Dendritic cell treated with granulocyte-macrophage colony-stimulating factor and Interleukin-4, amounts not matched to agents 40 ng/mL and 50 ng/mL, for 4 days (primary cell): ENCODE data around the gene FBN1.

Experiments
- H3K27ac Mint-ChIP-seq: one replicate; pipeline ENCODE4 v1.8.0; 2022; ENCODE audit warnings: mild to moderate bottlenecking, mixed read lengths
- H3K27me3 Mint-ChIP-seq: one replicate; pipeline ENCODE4 v1.8.0; 2022; ENCODE audit warnings: mild to moderate bottlenecking, mixed read lengths
- H3K36me3 Mint-ChIP-seq: one replicate; pipeline ENCODE4 v1.8.0; 2022; ENCODE audit warnings: low read depth, mixed read lengths
- H3K4me1 Mint-ChIP-seq: one replicate; pipeline ENCODE4 v1.8.0; 2022; ENCODE audit warnings: low read depth, mixed read lengths
- H3K4me3 Mint-ChIP-seq: one replicate; pipeline ENCODE4 v1.8.0; 2022; ENCODE audit warnings: mild to moderate bottlenecking, moderate library complexity, mixed read lengths
- H3K9me3 Mint-ChIP-seq: one replicate; pipeline ENCODE4 v1.8.0; 2022; ENCODE audit warnings: mixed read lengths
- intact Hi-C: fragments of 100-400 bp; cut with micrococcal nuclease; formaldehyde crosslinking; loops from one replicate; pipeline ENCODE4 v1.15.0; 2022

The FBN1 gene

DNA sequence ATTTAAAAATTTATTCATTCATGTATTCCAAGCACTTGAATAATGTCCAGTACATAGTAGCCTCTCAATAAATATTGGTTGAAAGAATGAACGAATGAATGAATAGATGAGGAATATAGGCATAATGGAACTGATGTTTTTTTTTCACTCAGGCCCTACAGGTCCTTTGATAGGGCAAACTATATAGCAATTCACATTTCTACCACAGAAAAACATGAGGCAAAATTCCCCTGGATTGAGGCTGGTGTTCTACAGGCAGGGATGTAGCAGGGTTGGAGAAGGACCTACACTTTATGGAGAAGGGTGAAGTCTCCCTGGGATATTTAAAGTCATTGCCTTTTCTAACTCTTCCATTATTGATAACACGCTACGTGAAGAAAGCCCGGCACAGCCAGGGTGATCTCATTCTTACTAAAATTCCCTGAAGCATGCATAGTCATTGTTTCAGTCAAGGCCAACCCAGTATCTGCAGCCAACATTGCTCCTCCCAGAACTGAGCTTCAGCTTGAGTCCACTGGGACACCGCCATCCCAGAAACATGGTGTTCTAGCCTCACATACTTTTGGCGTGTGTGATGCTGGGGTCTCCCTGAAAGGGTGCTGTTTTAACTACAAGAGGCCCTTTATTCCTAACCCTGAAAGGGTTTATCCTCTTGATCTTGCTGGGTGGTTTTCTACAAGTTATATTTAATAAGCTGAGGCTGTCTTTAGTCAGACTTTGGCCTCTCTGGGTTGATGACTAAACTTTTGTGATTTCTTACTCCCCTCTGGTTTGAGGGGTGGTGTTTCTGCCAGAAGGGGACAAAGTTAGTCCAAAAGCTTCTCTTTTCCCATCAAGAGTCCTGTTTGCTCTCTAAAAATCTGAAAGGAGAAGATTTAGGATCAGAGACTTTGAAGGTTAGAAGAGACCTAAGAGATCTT, 25.9 kb upstream of the FBN1 start:
- intact Hi-C loops = no loop called here
- Mint-ChIP-seq H3K4me3 (no peak overlapping the region), H3K9me3 (no peaks in the 10 kb centered on the region), H3K4me1 (no peaks in the 10 kb centered on the region), H3K27me3 (no peaks in the 10 kb centered on the region), H3K27ac (no peak overlapping the region), H3K36me3 (no peaks in the 10 kb centered on the region)

- Mint-ChIP-seq H3K27me3 (no peaks in the 10 kb centered on the region), H3K27ac (no peak overlapping the region), H3K4me1 (no peaks in the 10 kb centered on the region), H3K9me3 (no peaks in the 10 kb centered on the region), H3K36me3 (no peaks in the 10 kb centered on the region), H3K4me3 (no peak overlapping the region)
- intact Hi-C loops = no loop called here
Measured at GRCh38 chr15:48667701-48668100, 22.2 kb upstream of the FBN1 start.

DNA sequence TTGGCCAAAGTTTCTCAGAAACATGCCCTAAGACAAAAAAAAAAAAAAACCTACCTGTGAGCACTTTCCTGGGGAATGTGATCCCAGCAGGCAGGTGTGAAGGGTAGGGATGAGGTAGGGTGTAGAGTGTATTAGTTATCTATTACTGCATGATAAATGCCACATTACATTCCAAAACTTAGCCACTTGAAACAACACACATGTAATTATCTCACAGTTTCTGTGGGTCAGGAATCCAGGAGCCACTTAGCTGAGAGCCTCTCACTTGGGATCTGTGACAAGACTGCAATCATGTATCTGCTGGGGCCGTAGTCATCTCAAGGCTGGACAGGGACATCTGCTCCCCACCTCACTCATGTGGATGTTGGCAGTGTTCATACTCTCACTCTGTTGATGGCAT, 18.9 kb upstream of the FBN1 start:
- Mint-ChIP-seq H3K4me3 (no peak overlapping the region), H3K27ac (no peak overlapping the region), H3K4me1 (no peaks in the 10 kb centered on the region), H3K27me3 (no peaks in the 10 kb centered on the region), H3K9me3 (no peaks in the 10 kb centered on the region), H3K36me3 (no peaks in the 10 kb centered on the region)
- intact Hi-C loops = no loop called here

DNA sequence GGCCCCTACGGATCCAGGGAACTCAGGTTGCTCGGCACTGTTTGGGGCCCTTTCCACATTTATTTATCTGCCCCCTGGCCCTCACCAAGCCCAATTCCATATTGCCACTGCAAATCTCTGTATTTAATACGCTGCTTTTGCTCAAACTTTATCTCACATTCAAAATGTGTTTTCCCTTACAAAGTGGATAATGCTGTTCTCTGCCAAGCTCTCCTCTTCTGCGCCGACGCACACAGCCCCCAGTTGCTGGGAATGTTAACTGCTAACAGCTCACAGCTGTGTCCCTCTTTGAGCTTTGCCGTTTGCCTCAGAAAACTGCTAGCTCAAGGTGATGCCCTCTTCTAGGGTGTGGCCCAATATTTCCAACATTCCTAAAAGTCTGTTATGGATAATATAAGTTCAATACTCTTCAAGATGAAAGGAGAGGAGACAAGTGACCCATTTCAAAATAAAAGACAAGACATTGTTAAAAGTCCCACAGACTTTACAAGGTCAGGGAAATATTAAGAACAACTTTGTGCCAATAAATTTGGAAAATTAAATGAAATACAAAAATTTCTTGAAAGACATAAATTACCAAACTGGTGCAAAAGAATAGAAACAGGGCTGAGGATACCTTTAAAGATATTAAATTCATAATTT, 12.6 kb upstream of the FBN1 start:
- H3K4me1 Mint-ChIP-seq = no peaks in the 10 kb centered on the region
- H3K9me3 Mint-ChIP-seq = no peaks in the 10 kb centered on the region
- H3K4me3 Mint-ChIP-seq = no peak overlapping the region
- H3K36me3 Mint-ChIP-seq = no peaks in the 10 kb centered on the region
- intact Hi-C loops = no loop called here
- no peak overlapping the region for H3K27ac Mint-ChIP-seq
- no peaks in the 10 kb centered on the region for H3K27me3 Mint-ChIP-seq

DNA sequence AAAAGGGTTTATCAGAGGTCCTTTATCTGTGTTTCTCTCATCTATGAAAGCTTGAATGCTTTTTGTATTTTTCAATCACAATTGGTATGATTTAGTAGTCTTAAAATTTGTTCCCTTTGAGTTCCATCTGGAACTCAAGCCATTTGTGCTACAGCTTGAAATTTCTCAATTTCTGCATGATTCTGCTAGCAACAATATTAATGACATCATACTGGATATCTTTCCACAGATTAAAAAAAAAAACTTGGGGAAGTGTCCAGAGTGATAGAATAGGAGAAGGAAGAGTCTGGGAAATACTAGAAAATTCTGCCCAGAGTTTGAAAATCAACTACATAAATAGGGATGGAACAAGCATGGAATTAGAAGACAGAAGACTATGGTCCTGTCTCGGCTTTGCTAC, 9.3 kb upstream of the FBN1 start:
- H3K4me3 Mint-ChIP-seq = no peak overlapping the region
- intact Hi-C loops = no loop called here
- H3K4me1 Mint-ChIP-seq = no peaks in the 10 kb centered on the region
- H3K9me3 Mint-ChIP-seq = no peaks in the 10 kb centered on the region
- H3K27me3 Mint-ChIP-seq = no peaks in the 10 kb centered on the region
- no peaks in the 10 kb centered on the region for H3K36me3 Mint-ChIP-seq
- H3K27ac Mint-ChIP-seq = no peak overlapping the region

GRCh38 chr15:48653913-48654670, 8.6 kb upstream of the FBN1 start:
- no peaks in the 10 kb centered on the region for H3K4me1 Mint-ChIP-seq
- H3K36me3 Mint-ChIP-seq = no peaks in the 10 kb centered on the region
- no peaks in the 10 kb centered on the region for H3K27me3 Mint-ChIP-seq

GRCh38 chr15:48653216-48653615, 7.7 kb upstream of the FBN1 start:
- no peak overlapping the region for H3K4me3 Mint-ChIP-seq
- no peak overlapping the region for H3K27ac Mint-ChIP-seq

More at GRCh38 chr15:48653913-48654670, 8.6 kb upstream of the FBN1 start:
- intact Hi-C loops = no loop called here
- Mint-ChIP-seq H3K4me3 (no peak overlapping the region), H3K9me3 (no peaks in the 10 kb centered on the region), H3K27ac (no peak overlapping the region)

GRCh38 chr15:48652510-48653076, 7.1 kb upstream of the FBN1 start:
- Mint-ChIP-seq H3K4me1 (no peaks in the 10 kb centered on the region), H3K27ac (no peak overlapping the region), H3K4me3 (no peak overlapping the region), H3K27me3 (peaks cover 5% of the 10 kb centered on the region), H3K9me3 (no peaks in the 10 kb centered on the region), H3K36me3 (no peaks in the 10 kb centered on the region)
- intact Hi-C loops = no loop called here

More at GRCh38 chr15:48653216-48653615, 7.7 kb upstream of the FBN1 start:
- H3K27me3 Mint-ChIP-seq = no peaks in the 10 kb centered on the region
- no peaks in the 10 kb centered on the region for H3K36me3 Mint-ChIP-seq
- H3K4me1 Mint-ChIP-seq = no peaks in the 10 kb centered on the region
- H3K9me3 Mint-ChIP-seq = no peaks in the 10 kb centered on the region
- intact Hi-C loops = no loop called here

- H3K27ac Mint-ChIP-seq = no peak overlapping the region
- intact Hi-C loops = no loop called here
- H3K4me3 Mint-ChIP-seq = no peak overlapping the region
- H3K9me3 Mint-ChIP-seq = no peaks in the 10 kb centered on the region
- H3K36me3 Mint-ChIP-seq = no peaks in the 10 kb centered on the region
- H3K4me1 Mint-ChIP-seq = no peaks in the 10 kb centered on the region
- peaks cover 21% of the 10 kb centered on the region for H3K27me3 Mint-ChIP-seq
Measured at GRCh38 chr15:48650931-48651330, 5.4 kb upstream of the FBN1 start.

- H3K4me3 Mint-ChIP-seq = no peak overlapping the region
- H3K27me3 Mint-ChIP-seq = peaks cover 46% of the 10 kb centered on the region
- no peaks in the 10 kb centered on the region for H3K4me1 Mint-ChIP-seq
- H3K9me3 Mint-ChIP-seq = no peaks in the 10 kb centered on the region
- H3K27ac Mint-ChIP-seq = no peak overlapping the region
- H3K36me3 Mint-ChIP-seq = no peaks in the 10 kb centered on the region
- intact Hi-C loops = no loop called here
Measured at GRCh38 chr15:48647962-48648361, 2.5 kb upstream of the FBN1 start.

DNA sequence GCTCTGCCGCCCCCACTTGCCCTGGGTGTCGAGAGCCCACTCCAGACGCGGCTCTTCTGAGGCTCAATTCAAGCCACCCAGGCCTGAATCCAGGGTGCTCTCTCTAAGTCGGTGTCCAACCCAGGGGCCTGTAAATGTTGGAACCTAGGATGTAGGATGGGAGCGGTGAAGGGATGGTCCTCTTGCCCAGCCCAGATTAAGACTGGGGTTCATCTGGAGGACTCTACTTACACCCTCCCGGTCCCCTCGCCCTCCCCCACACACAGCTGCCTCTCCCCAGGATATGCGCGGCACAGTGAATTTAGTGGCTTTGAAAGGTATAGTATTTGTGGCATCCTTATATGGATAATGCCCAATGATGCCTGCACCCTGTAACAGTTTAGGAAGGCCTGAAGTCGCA, 822 bp upstream of the FBN1 start:
- H3K9me3 Mint-ChIP-seq = no peaks in the 10 kb centered on the region
- H3K4me3 Mint-ChIP-seq = no peak overlapping the region
- H3K27ac Mint-ChIP-seq = no peak overlapping the region
- H3K4me1 Mint-ChIP-seq = no peaks in the 10 kb centered on the region
- intact Hi-C loops = no loop called here
- no peaks in the 10 kb centered on the region for H3K36me3 Mint-ChIP-seq
- peaks cover 50% of the 10 kb centered on the region for H3K27me3 Mint-ChIP-seq

DNA sequence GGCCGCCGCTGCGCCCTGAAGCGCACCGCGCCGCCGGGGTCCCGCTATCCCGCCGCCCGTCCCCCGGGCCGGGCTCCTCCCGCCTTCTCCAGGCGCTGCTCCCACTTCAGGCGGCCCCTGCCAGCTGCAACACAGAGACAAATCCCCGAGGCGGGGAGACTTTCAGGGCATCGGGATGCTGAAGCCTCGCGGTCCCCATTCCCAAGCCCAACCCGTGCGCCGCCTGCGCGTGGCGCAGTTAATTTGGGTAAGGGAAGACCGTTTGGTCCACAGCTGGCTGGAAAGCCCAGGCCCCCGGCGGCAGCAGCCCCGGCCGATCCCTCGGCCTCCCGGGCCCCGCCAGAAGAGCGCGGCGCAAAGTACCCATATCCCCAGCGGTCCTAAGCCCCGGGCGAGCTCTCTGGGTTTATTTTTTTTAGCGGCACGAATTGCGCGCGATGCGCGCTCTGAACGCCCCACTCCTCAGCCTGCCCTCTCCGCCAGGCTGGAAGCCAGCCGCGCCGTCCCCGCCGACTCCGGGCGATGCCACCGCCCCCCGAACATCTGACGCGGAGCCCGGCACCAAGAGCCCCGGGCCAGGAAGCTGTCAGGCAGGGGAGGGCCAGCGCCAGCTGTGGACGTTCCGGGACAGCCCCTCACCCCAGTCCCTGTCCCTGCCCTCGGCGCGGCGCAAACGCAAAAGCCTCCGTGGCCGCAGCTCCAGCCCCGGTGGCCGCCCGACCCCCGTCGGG, 517 bp downstream of the FBN1 start:
- intact Hi-C loops = no loop called here
- Mint-ChIP-seq H3K4me1 (no peaks in the 10 kb centered on the region), H3K4me3 (peak overlapping the region; percentile 45), H3K36me3 (no peaks in the 10 kb centered on the region), H3K27ac (no peak overlapping the region), H3K9me3 (no peaks in the 10 kb centered on the region), H3K27me3 (peaks cover 53% of the 10 kb centered on the region)

GRCh38 chr15:48644467-48644826, 1.1 kb downstream of the FBN1 start:
- Mint-ChIP-seq H3K27ac (no peak overlapping the region), H3K4me3 (no peak overlapping the region), H3K27me3 (peaks cover 53% of the 10 kb centered on the region), H3K9me3 (no peaks in the 10 kb centered on the region), H3K4me1 (no peaks in the 10 kb centered on the region), H3K36me3 (no peaks in the 10 kb centered on the region)
- intact Hi-C loops = no loop called here
